ENCODE data around the gene COG7. TPM values are rescaled to one million over a fixed set of nuclear protein-coding genes. Genes with fewer than 3 reads are reported as not detected.
A peak's percentile ranks its signal among the peaks of the same experiment; 100 is the strongest.

COG7 gene
- polyA plus RNA-seq, 1 of the 3 experiments (the other 2 are of a cell fraction), result 33.0 TPM

DNA sequence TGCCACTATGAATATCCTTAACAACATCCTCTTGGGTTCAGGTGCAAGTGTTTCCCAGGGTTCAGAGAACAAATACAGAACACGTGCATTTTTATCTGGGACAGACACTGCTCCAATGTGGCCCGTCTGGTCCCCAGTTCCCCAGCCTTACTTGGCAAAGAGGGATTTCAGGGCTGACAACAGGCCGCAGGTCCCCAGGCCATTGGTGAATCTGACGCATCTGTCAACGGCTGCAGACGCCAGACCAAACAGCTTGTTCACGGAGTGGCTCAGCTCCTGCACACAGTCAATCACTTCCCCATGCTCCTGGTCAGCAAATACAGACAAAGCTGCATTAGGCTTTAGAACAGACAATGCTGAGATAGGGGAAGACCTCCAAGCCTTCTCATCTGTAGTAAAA lies 36.2 kb downstream of the COG7 start:
- 81% methylated on average over 7 of the region's 7 CpGs for WGBS (ENCODE audit: low lambda C conversion rate)
- ChIA-PET POLR2A (no interaction called here), CTCF (interaction anchor here (0.9 to 5.2 kb wide), 2 partner anchors 17 to 234 kb away, joined by 3 to 53 read pairs; partner anchors contain the start of gene SCNN1G)
- Histone ChIP-seq H2AFZ (ENCODE audit: low read depth) (no peak overlapping the region), H3K27ac (ENCODE audit: low read depth in 2 of 2, low read length in 1 of 2) (peak overlapping the region in 1 of 2 experiments; percentile 50; a peak in 2 of 4 replicates), H3K9me2 (no peaks in the 10 kb centered on the region), H3K4me3 (ENCODE audit: low read depth in 2 of 2, low read length in 1 of 2) (no peak overlapping the region), H3K4me2 (no peak overlapping the region), H3K9me3 (no peaks in the 10 kb centered on the region), H3K9ac (no peak overlapping the region), H3K79me2 (ENCODE audit: insufficient read depth) (no peaks in the 10 kb centered on the region; the same call in 1 of the 2 replicates), H3K36me3 (replicated peaks in 1 of 2; ENCODE audit: control insufficient read depth in 1 of 2, insufficient read depth in 2 of 2, low read length in 1 of 2) (peaks cover 23 to 31% of the 10 kb centered on the region in 2 experiments), H3K4me1 (ENCODE audit: control insufficient read depth in 1 of 2, insufficient read depth in 2 of 2, low read depth in 1 of 2, low read length in 1 of 2) (peaks cover 0 to 3% of the 10 kb centered on the region in 2 experiments; a peak in 1 of 4 replicates), H3F3A (replicated peaks; ENCODE audit: insufficient read depth) (no peaks in the 10 kb centered on the region), H4K20me1 (ENCODE audit: insufficient read depth) (no peaks in the 10 kb centered on the region), H3K27me3 (ENCODE audit: insufficient read depth) (no peaks in the 10 kb centered on the region)
- TF ChIP-seq, protein P1, sequence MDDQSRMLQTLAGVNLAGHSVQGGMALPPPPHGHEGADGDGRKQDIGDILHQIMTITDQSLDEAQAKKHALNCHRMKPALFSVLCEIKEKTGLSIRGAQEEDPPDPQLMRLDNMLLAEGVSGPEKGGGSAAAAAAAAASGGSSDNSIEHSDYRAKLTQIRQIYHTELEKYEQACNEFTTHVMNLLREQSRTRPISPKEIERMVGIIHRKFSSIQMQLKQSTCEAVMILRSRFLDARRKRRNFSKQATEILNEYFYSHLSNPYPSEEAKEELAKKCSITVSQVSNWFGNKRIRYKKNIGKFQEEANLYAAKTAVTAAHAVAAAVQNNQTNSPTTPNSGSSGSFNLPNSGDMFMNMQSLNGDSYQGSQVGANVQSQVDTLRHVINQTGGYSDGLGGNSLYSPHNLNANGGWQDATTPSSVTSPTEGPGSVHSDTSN (IDR thresholded peaks at IDR 0.05), result no peak
- TF ChIP-seq RFX5 (IDR thresholded peaks at IDR 0.05; ENCODE audit: low read length) (no peak), MXI1 (IDR thresholded peaks at IDR 0.05; ENCODE audit: low read depth, low read length) (0 out of 2 replicates have a peak, but pooled peaks have one; percentile 28), MEF2A (IDR thresholded peaks at IDR 0.05; ENCODE audit: borderline replicate concordance, low read depth) (no peak), NRF1 (IDR thresholded peaks at IDR 0.05; ENCODE audit: low read depth, low read length) (no peak)
- TF ChIP-seq, protein P2, sequence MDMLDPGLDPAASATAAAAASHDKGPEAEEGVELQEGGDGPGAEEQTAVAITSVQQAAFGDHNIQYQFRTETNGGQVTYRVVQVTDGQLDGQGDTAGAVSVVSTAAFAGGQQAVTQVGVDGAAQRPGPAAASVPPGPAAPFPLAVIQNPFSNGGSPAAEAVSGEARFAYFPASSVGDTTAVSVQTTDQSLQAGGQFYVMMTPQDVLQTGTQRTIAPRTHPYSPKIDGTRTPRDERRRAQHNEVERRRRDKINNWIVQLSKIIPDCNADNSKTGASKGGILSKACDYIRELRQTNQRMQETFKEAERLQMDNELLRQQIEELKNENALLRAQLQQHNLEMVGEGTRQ (IDR thresholded peaks at IDR 0.05; ENCODE audit: borderline replicate concordance, low read depth, low read length), result no peak
- peak; percentile 45 for DNase-seq

DNA sequence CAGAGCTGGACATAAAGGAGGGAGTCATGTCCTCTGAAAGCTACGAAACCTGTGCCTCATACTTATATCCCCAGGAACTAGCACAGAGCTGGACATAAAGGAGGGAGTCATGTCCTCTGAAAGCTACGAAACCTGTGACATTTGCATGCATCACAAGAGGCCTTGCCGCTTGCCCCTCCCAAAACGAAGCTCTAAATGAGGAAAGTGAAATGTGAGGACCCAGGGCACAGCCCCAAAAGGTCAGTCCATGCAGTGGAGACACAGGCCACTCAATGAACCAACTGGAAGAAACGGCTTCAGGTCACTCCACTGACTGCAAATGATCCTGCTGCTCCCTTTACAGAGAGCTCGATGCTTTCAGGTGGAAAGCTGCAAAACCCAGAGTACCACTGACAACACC lies 38.3 kb downstream of the COG7 start:
- Histone ChIP-seq H3K4me1 (ENCODE audit: control insufficient read depth in 1 of 2, insufficient read depth in 2 of 2, low read depth in 1 of 2, low read length in 1 of 2) (peaks cover 0 to 3% of the 10 kb centered on the region in 2 experiments; a peak in 1 of 4 replicates), H3K9me2 (no peaks in the 10 kb centered on the region), H3K79me2 (ENCODE audit: insufficient read depth) (no peaks in the 10 kb centered on the region), H3K9ac (no peak overlapping the region), H3F3A (replicated peaks; ENCODE audit: insufficient read depth) (no peaks in the 10 kb centered on the region), H3K27ac (ENCODE audit: low read depth in 2 of 2, low read length in 1 of 2) (no peak overlapping the region), H3K27me3 (ENCODE audit: insufficient read depth) (no peaks in the 10 kb centered on the region), H2AFZ (ENCODE audit: low read depth) (no peak overlapping the region), H3K9me3 (no peaks in the 10 kb centered on the region), H3K36me3 (replicated peaks in 1 of 2; ENCODE audit: control insufficient read depth in 1 of 2, insufficient read depth in 2 of 2, low read length in 1 of 2) (peaks cover 35 to 36% of the 10 kb centered on the region in 2 experiments), H3K4me2 (no peak overlapping the region), H3K4me3 (ENCODE audit: low read depth in 2 of 2, low read length in 1 of 2) (no peak overlapping the region), H4K20me1 (ENCODE audit: insufficient read depth) (no peaks in the 10 kb centered on the region)
- POLR2A ChIA-PET, result interaction anchor here (0.6 kb wide), 1 partner anchor 9 kb away, joined by 3 read pairs; no protein-coding TSS in a partner anchor
- TF ChIP-seq TAF1 (IDR thresholded peaks at IDR 0.05; ENCODE audit: borderline replicate concordance, low read depth, low read length), result no peak
- TF ChIP-seq EP300 (IDR thresholded peaks at IDR 0.05; ENCODE audit: borderline replicate concordance in 1 of 2, low read depth in 1 of 2, low read length in 1 of 2), result no peak
- TF ChIP-seq SIN3A (IDR thresholded peaks at IDR 0.05; ENCODE audit: borderline replicate concordance, low read depth, low read length), result no peak
- no peak for TF ChIP-seq FOXM1 (IDR thresholded peaks at IDR 0.05; ENCODE audit: low read depth)
- no peak for TF ChIP-seq SMC3 (IDR thresholded peaks at IDR 0.05; ENCODE audit: low read depth, low read length)
- CTCF ChIA-PET, result interaction anchor here (0.6 to 5.2 kb wide), 5 partner anchors 10 to 232 kb away, joined by 3 to 53 read pairs (median 3); partner anchors contain the start of gene SCNN1G
- 91% methylated on average over 6 of the region's 6 CpGs for WGBS (ENCODE audit: low lambda C conversion rate)
- no peak for DNase-seq
